Esophagus muscularis mucosa (tissue), 3 donors: ENCODE data around the gene ANTXR1.

Experiments used
- POLR2A ChIP-seq: fragments of 450-650 bp; IDR thresholded peaks from one replicate; pipeline ENCODE4 v1.6.1; 2017; ENCODE audit warnings: antibody characterized with exemption, moderate library complexity, mild to moderate bottlenecking, low read depth
- POLR2AphosphoS5 ChIP-seq, 2 donors: sonication (generic); formaldehyde crosslinking; IDR thresholded peaks; one replicate each; pipeline ENCODE4 v1.6.1; 2017; ENCODE audit warnings: antibody characterized with exemption in 2 of 2
- TF ChIP-seq, protein P1 (sequence below), 3 experiments: fragments of 200-600 bp in 2 of 3; fragments of 450-650 bp in 1 of 3; sonication (generic) in 2 of 3; IDR thresholded peaks; one replicate each; pipeline ENCODE4 v1.5.1; 2017 to 2019; ENCODE audit warnings: antibody characterized with exemption in 3 of 3, mild to moderate bottlenecking in 2 of 3, moderate library complexity in 1 of 3

DNA sequence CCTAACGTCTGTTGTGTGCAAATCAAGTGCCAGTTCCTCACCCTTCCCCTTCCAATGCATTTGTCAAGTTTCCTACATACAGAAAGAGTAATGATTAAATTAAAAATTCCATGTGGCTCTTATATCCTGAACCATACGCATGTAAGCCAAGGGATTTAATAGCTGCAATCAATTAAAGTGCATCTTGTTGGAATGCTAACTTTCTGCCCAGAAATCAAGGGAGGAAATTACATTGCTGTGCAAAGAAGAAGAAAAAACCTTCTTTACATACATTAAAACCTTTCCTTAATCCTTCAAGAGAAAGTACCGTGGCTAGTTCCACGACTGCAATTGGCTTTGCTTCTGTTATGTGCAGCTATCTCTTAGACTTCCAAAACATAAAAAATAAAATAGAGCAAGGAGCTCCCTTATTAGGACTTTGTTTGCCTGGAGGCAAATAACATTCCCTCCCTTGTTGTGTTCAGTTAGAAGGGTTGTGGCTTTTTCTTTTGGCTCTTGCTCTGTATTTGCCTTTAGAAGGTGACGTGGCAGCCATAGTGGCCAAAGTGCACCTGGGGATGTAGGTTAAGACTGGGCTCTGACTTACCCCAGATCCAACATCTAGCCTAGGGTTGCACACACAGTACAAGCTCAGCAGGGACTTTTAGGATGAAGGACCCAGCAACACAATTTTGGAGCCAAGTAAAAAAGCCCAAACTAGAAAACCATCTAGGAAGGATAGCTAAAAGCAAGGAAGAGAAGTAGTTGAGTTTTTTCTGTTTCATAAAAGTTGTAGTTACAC, 158.3 kb downstream of the ANTXR1 start:
- TF ChIP-seq POLR2A (no peak), POLR2AphosphoS5 (IDR thresholded peaks at IDR 0.05) (no peak)
- TF ChIP-seq, protein P1, sequence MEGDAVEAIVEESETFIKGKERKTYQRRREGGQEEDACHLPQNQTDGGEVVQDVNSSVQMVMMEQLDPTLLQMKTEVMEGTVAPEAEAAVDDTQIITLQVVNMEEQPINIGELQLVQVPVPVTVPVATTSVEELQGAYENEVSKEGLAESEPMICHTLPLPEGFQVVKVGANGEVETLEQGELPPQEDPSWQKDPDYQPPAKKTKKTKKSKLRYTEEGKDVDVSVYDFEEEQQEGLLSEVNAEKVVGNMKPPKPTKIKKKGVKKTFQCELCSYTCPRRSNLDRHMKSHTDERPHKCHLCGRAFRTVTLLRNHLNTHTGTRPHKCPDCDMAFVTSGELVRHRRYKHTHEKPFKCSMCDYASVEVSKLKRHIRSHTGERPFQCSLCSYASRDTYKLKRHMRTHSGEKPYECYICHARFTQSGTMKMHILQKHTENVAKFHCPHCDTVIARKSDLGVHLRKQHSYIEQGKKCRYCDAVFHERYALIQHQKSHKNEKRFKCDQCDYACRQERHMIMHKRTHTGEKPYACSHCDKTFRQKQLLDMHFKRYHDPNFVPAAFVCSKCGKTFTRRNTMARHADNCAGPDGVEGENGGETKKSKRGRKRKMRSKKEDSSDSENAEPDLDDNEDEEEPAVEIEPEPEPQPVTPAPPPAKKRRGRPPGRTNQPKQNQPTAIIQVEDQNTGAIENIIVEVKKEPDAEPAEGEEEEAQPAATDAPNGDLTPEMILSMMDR (IDR thresholded peaks at IDR 0.05): no peak
